GM12891 (cell line): ENCODE measurements around the gene RDM1.

Experiments
- POLR2AphosphoS5 ChIP-seq: IDR thresholded peaks from 2 replicates; pipeline ENCODE4 v1.6.1; 2011; ENCODE audit warnings: low read depth, low read length, control low read depth
- POU2F2 ChIP-seq: IDR thresholded peaks from 2 replicates; pipeline ENCODE4 v1.6.1; 2011; ENCODE audit warnings: low read depth, mild to moderate bottlenecking, control low read depth, low read length, moderate library complexity

DNA sequence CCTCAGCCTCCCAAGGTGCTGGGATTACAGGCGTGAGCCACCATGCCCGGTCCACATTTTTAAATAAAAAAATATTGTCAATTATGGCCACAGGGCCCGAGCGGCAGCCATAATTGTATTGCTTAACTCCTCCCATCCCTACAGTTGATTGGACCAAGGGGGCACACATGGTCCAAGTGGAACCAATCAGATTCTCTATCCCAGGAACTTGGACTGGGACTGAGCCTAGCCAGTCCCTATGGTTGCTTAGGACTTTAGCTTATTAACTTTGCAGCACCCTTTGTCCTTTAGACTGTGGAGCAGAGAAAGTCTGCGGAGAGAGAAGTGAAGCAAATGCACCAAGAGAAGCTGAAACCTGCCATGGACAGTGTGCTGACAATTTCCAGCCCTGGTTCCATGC, 5.5 kb upstream of the RDM1 start:
- TF ChIP-seq POU2F2 (no peak), POLR2AphosphoS5 (no peak)
